HG03175 (cell line): ENCODE results near the gene KCNK1.
"Not testable (repeated sequence)": the region's sequence is repeated elsewhere in the genome, so short reads cannot be mapped to it uniquely, and the experiment has no call there.

Experiments
- ATAC-seq: cut with Tn5 transposase; IDR thresholded peaks from one replicate; pipeline ENCODE4 v1.9.1; 2021; ENCODE audit warnings: mild to moderate bottlenecking, moderate library complexity; ENCODE audit not compliant: unreplicated experiment

Gene KCNK1

GRCh38 chr1:233607252-233608119 lies 6.4 kb upstream of the KCNK1 start:
- ATAC-seq, result peak; percentile 83

GRCh38 chr1:233608988-233609387 lies 4.9 kb upstream of the KCNK1 start:
- no peak for ATAC-seq

GRCh38 chr1:233609926-233610325 lies 4.0 kb upstream of the KCNK1 start:
- ATAC-seq, result no peak

GRCh38 chr1:233610628-233611027 lies 3.3 kb upstream of the KCNK1 start:
- no peak for ATAC-seq

GRCh38 chr1:233611363-233611762 lies 2.5 kb upstream of the KCNK1 start:
- ATAC-seq, result not testable (repeated sequence)

- peak; percentile 49 for ATAC-seq
Observed at GRCh38 chr1:233614173-233614742, 352 bp downstream of the KCNK1 start.

- peak; percentile 60 for ATAC-seq
Observed at GRCh38 chr1:233614743-233615521, 1.0 kb downstream of the KCNK1 start.

- ATAC-seq, result no peak
Observed at GRCh38 chr1:233615571-233615970, 1.7 kb downstream of the KCNK1 start.

GRCh38 chr1:233617025-233617424 lies 3.1 kb downstream of the KCNK1 start:
- no peak for ATAC-seq

GRCh38 chr1:233619414-233619813 lies 5.5 kb downstream of the KCNK1 start:
- not testable (repeated sequence) for ATAC-seq

GRCh38 chr1:233620065-233620464 lies 6.2 kb downstream of the KCNK1 start:
- ATAC-seq, result no peak

- ATAC-seq, result no peak
Observed at GRCh38 chr1:233621923-233622322, 8.0 kb downstream of the KCNK1 start.

- ATAC-seq, result no peak
Observed at GRCh38 chr1:233624289-233624688, 10.4 kb downstream of the KCNK1 start.

- no peak for ATAC-seq
Observed at GRCh38 chr1:233625087-233625486, 11.2 kb downstream of the KCNK1 start.

- ATAC-seq, result no peak
Observed at GRCh38 chr1:233625510-233625981, 11.6 kb downstream of the KCNK1 start.

- ATAC-seq, result no peak
Observed at GRCh38 chr1:233627376-233627775, 13.5 kb downstream of the KCNK1 start.

- ATAC-seq, result peak; percentile 53
Observed at GRCh38 chr1:233627823-233628222, 13.9 kb downstream of the KCNK1 start.

- ATAC-seq, result no peak
Observed at GRCh38 chr1:233629305-233629935, 15.5 kb downstream of the KCNK1 start.

- no peak for ATAC-seq
Observed at GRCh38 chr1:233631810-233632405, 18.0 kb downstream of the KCNK1 start.

GRCh38 chr1:233632436-233632835 lies 18.5 kb downstream of the KCNK1 start:
- ATAC-seq, result no peak
